AG04450 (cell line): ENCODE measurements around the gene THUMPD1. TPM values are rescaled to one million over a fixed set of nuclear protein-coding genes. Genes with fewer than 3 reads are reported as not detected.

Experiments used
- CTCF ChIA-PET: fragments of 300-600, 350-600 bp; formaldehyde crosslinking; extraction: SDS; loops from one replicate; lab custom pipeline; 2022; ENCODE audit warnings: antibody characterized with exemption, inconsistent platforms; lab: Charles Lee
- POLR2A ChIA-PET: fragments of 350-600 bp; formaldehyde crosslinking; extraction: SDS; loops from one replicate; lab custom pipeline; 2021; ENCODE audit warnings: antibody characterized with exemption, inconsistent platforms; lab: Yijun Ruan, JAX
- DNase-seq: peaks from one replicate; pipeline ENCODE4 v3.0.0-alpha.2; 2011; ENCODE audit warnings: low read depth, low spot score
- H3K27ac ChIP-seq: one replicate; pipeline ENCODE4 v1.5.1; 2012; ENCODE audit warnings: low read depth, low read length, control low read depth
- H3K27me3 ChIP-seq: one replicate; pipeline ENCODE4 v1.6.0; 2012; ENCODE audit warnings: low read length; ENCODE audit not compliant: control insufficient read depth, insufficient read depth
- H3K4me3 ChIP-seq: 2 replicates; pipeline ENCODE4 v1.5.1; 2011; ENCODE audit warnings: mild to moderate bottlenecking, low read depth, low read length, control low read depth
- H3K9me3 ChIP-seq: 2 replicates; pipeline ENCODE4 v1.5.1; 2012; ENCODE audit warnings: low read length; ENCODE audit not compliant: control insufficient read depth, insufficient read depth
- polyA minus RNA-seq: library from RNA; depleted of rRNA, polyadenylated mRNA; stranded (reverse); fragments of >200 nt; gene quantifications from 2 replicates; pipeline ENCODE4 v1.2.3, GENCODE V29; 2011; rRNA and poly(A)+ RNA removed
- polyA plus RNA-seq: library from polyadenylated mRNA; depleted of rRNA; stranded (reverse); fragments of >200 nt; gene quantifications from 2 replicates; pipeline ENCODE4 v1.2.3, GENCODE V29; 2011; rRNA removed
- TF ChIP-seq, protein P1 (sequence below): IDR thresholded peaks from 2 replicates; pipeline ENCODE4 v1.5.1; 2011; ENCODE audit warnings: low read depth, low read length, control low read depth, inconsistent platforms

THUMPD1 gene, protein sequence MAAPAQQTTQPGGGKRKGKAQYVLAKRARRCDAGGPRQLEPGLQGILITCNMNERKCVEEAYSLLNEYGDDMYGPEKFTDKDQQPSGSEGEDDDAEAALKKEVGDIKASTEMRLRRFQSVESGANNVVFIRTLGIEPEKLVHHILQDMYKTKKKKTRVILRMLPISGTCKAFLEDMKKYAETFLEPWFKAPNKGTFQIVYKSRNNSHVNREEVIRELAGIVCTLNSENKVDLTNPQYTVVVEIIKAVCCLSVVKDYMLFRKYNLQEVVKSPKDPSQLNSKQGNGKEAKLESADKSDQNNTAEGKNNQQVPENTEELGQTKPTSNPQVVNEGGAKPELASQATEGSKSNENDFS
- polyA plus RNA-seq, result 17.4 and 26.8 TPM in 2 replicates
- 28.2 and 29.8 TPM in 2 replicates for polyA minus RNA-seq

DNA sequence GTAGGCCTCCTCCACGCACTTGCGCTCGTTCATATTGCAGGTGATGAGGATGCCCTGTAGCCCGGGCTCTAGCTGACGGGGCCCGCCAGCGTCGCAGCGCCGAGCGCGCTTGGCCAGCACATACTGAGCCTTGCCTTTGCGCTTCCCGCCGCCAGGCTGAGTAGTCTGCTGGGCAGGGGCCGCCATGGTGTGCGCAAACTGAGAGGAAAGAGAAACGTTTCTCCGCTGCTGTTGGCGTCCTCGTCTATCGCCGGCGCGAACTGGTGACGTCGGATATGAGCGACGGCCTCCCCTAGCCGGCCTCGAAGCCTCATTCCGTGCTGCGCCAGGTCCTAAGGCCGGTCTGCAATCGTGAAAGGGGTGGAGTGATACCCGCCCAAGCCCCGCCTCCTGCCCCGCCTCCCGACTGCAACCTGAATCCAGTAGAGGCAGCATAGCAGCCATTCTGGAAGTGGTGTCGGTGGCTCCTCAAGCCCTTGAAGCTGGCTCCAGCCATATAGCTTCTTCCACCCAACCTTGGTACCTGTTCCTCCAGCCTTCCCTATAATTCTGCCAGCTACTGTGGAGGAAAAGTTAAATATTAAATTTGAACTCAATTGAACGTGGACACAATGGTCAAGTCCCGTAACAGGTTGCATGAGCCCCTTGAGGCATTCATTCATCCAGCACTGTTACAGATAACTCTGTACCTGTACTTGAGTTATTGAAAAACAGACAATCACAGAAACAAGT is at the start of gene THUMPD1:
Gene THUMPD1, minus strand, starts transcription at position 265 of the 732 bp plus-strand sequence. Its CDS starts 79 bp downstream, at position 186.
- TF ChIP-seq, protein P1, sequence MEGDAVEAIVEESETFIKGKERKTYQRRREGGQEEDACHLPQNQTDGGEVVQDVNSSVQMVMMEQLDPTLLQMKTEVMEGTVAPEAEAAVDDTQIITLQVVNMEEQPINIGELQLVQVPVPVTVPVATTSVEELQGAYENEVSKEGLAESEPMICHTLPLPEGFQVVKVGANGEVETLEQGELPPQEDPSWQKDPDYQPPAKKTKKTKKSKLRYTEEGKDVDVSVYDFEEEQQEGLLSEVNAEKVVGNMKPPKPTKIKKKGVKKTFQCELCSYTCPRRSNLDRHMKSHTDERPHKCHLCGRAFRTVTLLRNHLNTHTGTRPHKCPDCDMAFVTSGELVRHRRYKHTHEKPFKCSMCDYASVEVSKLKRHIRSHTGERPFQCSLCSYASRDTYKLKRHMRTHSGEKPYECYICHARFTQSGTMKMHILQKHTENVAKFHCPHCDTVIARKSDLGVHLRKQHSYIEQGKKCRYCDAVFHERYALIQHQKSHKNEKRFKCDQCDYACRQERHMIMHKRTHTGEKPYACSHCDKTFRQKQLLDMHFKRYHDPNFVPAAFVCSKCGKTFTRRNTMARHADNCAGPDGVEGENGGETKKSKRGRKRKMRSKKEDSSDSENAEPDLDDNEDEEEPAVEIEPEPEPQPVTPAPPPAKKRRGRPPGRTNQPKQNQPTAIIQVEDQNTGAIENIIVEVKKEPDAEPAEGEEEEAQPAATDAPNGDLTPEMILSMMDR, result 0 out of 2 replicates have a peak, but pooled peaks have one; percentile 15
- Histone ChIP-seq H3K4me3 (peak within 1 kb of the TSS; percentile 100), H3K27me3 (no peaks in the 10 kb centered on the region), H3K27ac (peak within 1 kb of the TSS; percentile 96), H3K9me3 (no peaks in the 10 kb centered on the region; the same call in 1 of the 2 replicates)
- DNase-seq, result peak; percentile 83
- CTCF ChIA-PET, result interaction anchor here (0.7 to 1.0 kb wide), 4 partner anchors 16 to 109 kb away, joined by 3 read pairs; no protein-coding TSS in a partner anchor
- POLR2A ChIA-PET, result interaction anchor here (0.6 kb wide), 1 partner anchor 65 kb away, joined by 9 read pairs; the partner anchor contains the start of genes ERI2 and REXO5

DNA sequence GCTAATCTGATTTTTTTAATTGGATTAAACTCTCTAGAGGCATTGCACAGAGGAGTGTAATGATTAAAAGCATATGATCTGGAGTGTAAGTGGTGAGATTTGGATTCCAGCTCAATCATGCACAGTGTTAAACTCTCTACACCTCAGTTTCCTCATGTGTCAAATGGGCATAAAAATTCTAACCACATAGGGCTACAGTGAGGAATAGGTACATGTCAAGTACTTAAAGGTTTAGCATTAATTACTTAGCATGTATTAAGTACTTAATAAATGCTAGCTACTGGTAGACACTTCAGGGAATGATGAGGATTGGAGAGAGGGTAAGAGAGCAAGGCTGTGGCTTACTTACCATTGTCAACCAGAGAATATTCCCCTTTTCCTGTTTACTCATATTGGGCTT is 47.5 kb upstream of the THUMPD1 start:
- no peaks in the 10 kb centered on the region for H3K9me3 ChIP-seq
- no peaks in the 10 kb centered on the region for H3K27me3 ChIP-seq
- H3K27ac ChIP-seq, result no peak overlapping the region
- no peak for DNase-seq
- ChIA-PET CTCF (interaction anchor here (1.0 kb wide), 1 partner anchor 61 kb away, joined by 3 read pairs; no protein-coding TSS in a partner anchor), POLR2A (no interaction called here)
- TF ChIP-seq, protein P1, result no peak
- no peak overlapping the region for H3K4me3 ChIP-seq

DNA sequence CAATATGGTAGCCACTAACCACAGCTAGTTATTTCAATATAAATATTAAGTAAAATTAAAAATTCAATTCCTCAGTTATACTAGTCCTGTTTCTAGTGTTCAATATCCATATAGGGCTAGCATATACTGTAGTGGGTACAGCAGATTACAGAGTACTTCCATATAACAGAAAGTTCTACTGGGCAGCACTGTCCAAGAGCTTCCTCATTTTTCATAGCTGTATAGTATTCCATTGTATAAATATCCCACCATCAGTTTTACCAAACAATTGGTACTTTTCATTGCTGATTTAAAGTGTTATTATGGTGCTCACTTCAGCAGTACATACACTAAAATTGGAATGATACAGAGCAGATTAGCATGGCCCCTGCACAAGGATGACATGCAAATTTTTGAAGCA is 42.6 kb upstream of the THUMPD1 start:
- Histone ChIP-seq H3K9me3 (no peaks in the 10 kb centered on the region), H3K27me3 (no peaks in the 10 kb centered on the region), H3K4me3 (no peak overlapping the region), H3K27ac (no peak overlapping the region)
- ChIA-PET POLR2A (no interaction called here), CTCF (interaction anchor here (1.9 kb wide), 1 partner anchor 9 kb away, joined by 12 read pairs; no protein-coding TSS in a partner anchor)
- no peak for DNase-seq
- TF ChIP-seq, protein P1, result no peak

DNA sequence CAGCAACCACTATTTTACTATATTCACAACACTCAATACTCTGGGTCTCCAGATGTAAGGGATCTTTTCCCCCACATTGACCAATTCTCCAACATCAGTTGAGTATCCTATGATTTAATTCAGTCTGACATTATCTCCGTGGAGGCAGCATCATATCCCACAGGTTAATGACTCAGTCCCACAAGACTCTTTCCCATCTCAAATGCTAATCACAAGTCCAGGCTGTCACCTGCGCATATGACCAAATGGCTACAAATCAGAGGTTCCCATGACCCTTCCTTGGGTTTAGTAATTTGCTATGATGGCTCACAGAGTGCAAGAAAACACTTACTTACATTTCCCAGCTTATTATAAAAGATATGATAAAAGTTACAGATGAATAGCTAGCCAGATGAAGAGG is 40.9 kb upstream of the THUMPD1 start:
- Histone ChIP-seq H3K27me3 (no peaks in the 10 kb centered on the region), H3K4me3 (no peak overlapping the region), H3K27ac (no peak overlapping the region), H3K9me3 (no peaks in the 10 kb centered on the region)
- ChIA-PET POLR2A (no interaction called here), CTCF (no interaction called here)
- no peak for DNase-seq
- TF ChIP-seq, protein P1, result no peak

DNA sequence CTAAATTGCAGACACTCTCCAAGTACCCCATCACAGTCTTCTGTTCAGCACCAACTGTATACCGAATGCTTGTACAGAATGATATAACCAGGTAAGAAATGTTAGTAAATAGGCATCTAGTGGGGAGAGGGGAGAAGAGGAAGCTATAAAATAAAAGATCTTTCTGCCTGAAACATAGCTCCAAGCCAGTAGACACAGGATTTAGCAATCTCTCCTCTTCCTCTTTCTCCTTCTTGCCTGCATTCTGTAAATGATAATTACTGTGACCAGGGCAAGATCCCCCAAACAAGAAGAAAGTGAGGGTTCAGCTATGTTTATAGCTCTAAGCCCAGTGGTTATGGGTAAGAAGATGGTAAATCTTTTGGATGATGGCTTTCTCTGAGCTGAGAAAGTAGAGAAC is 40.1 kb upstream of the THUMPD1 start:
- H3K9me3 ChIP-seq, result no peaks in the 10 kb centered on the region
- no peak overlapping the region for H3K27ac ChIP-seq
- POLR2A ChIA-PET, result no interaction called here
- DNase-seq, result no peak
- CTCF ChIA-PET, result no interaction called here
- H3K27me3 ChIP-seq, result no peaks in the 10 kb centered on the region
- H3K4me3 ChIP-seq, result no peak overlapping the region
- TF ChIP-seq, protein P1, result no peak
